Right ventricle myocardium superior (tissue), 1 donor: ENCODE results near the gene RSBN1L. TPM values are rescaled to one million over a fixed set of nuclear protein-coding genes. Genes with fewer than 3 reads are reported as not detected.
A peak's percentile ranks its signal among the peaks of the same experiment; 100 is the strongest.
"Not testable (repeated sequence)": the region's sequence is repeated elsewhere in the genome, so short reads cannot be mapped to it uniquely, and the experiment has no call there.

Source experiments
- ATAC-seq: fragments of 200-7000 bp; cut with Tn5 transposase; one replicate; pipeline ENCODE4 v1.9.1; 2020; ENCODE audit warnings: mild to moderate bottlenecking; ENCODE audit not compliant: poor library complexity
- DNase-seq: peaks from one replicate; pipeline ENCODE4 v3.0.0-alpha.2; 2020
- intact Hi-C: fragments of 100-400 bp; cut with DNase I; formaldehyde crosslinking; loops from one replicate; pipeline ENCODE4 v1.11.2; 2022
- total RNA-seq: library from RNA; stranded (reverse); fragmentation: NEBNext Ultra II Directional; extraction: Animal tissue kit (Norgen Biotek cat#: 25700); gene quantifications from one replicate; pipeline ENCODE4 v1.2.1, GENCODE V29; 2021
- donor health status: DM: no; HTN: yes; CAD: no; lungs with severe emphysema.

Gene RSBN1L
- total RNA-seq, 1 donor from 2014 or later: 9.3 TPM

- no peak for ATAC-seq
Observed at GRCh38 chr7:77714195-77714594, 17.9 kb downstream of the RSBN1L start.

GRCh38 chr7:77714931-77715330 is 18.7 kb downstream of the RSBN1L start:
- DNase-seq, ATAC-seq, intact Hi-C loops: not testable (repeated sequence)

More at GRCh38 chr7:77714195-77714594, 17.9 kb downstream of the RSBN1L start:
- no peak for DNase-seq
- intact Hi-C loops: no loop called here

GRCh38 chr7:77716804-77717203 is 20.5 kb downstream of the RSBN1L start:
- DNase-seq (no peak), ATAC-seq (no peak)
- intact Hi-C loops: no loop called here

GRCh38 chr7:77717566-77717965 is 21.3 kb downstream of the RSBN1L start:
- ATAC-seq, intact Hi-C loops, DNase-seq: not testable (repeated sequence)

GRCh38 chr7:77727527-77727926 is 31.3 kb downstream of the RSBN1L start:
- ATAC-seq: no peak
- DNase-seq: no peak
- intact Hi-C loops: no loop called here

GRCh38 chr7:77727936-77728701 is 31.9 kb downstream of the RSBN1L start:
- DNase-seq: no peak
- peak; percentile 64 for ATAC-seq
- intact Hi-C loops: no loop called here

GRCh38 chr7:77729574-77730348 is 33.5 kb downstream of the RSBN1L start:
- ATAC-seq: no peak
- intact Hi-C loops: no loop called here
- no peak for DNase-seq

GRCh38 chr7:77731716-77732115 is 35.5 kb downstream of the RSBN1L start:
- ATAC-seq (no peak), DNase-seq (no peak)
- intact Hi-C loops: no loop called here

GRCh38 chr7:77734659-77735421 is 38.6 kb downstream of the RSBN1L start:
- DNase-seq (no peak), ATAC-seq (no peak)
- intact Hi-C loops: no loop called here

GRCh38 chr7:77735457-77735856 is 39.2 kb downstream of the RSBN1L start:
- no peak for ATAC-seq
- intact Hi-C loops: no loop called here
- DNase-seq: no peak

- DNase-seq (no peak), ATAC-seq (no peak)
- intact Hi-C loops: no loop called here
Observed at GRCh38 chr7:77736991-77737390, 40.7 kb downstream of the RSBN1L start.

- intact Hi-C loops: no loop called here
Observed at GRCh38 chr7:77738382-77738781, 42.1 kb downstream of the RSBN1L start.

GRCh38 chr7:77738871-77739270 is 42.6 kb downstream of the RSBN1L start:
- no peak for ATAC-seq
- intact Hi-C loops: no loop called here
- no peak for DNase-seq

More at GRCh38 chr7:77738382-77738781, 42.1 kb downstream of the RSBN1L start:
- ATAC-seq: no peak
- DNase-seq: no peak

- no peak for ATAC-seq
- intact Hi-C loops: no loop called here
- no peak for DNase-seq
Observed at GRCh38 chr7:77740257-77740656, 44.0 kb downstream of the RSBN1L start.

GRCh38 chr7:77743518-77743917 is 47.3 kb downstream of the RSBN1L start:
- no peak for ATAC-seq
- intact Hi-C loops: no loop called here
- no peak for DNase-seq

- intact Hi-C loops: no loop called here
- DNase-seq (no peak), ATAC-seq (no peak)
Observed at GRCh38 chr7:77745746-77746145, 49.5 kb downstream of the RSBN1L start.

GRCh38 chr7:77746164-77746823 is 50.0 kb downstream of the RSBN1L start:
- intact Hi-C loops: no loop called here
- DNase-seq: no peak
- ATAC-seq: no peak

- DNase-seq (no peak), ATAC-seq (no peak)
- intact Hi-C loops: no loop called here
Observed at GRCh38 chr7:77746824-77747165, 50.5 kb downstream of the RSBN1L start.

GRCh38 chr7:77747178-77747577 is 50.9 kb downstream of the RSBN1L start:
- DNase-seq: no peak
- ATAC-seq: no peak
- intact Hi-C loops: no loop called here
